ENCODE data around the gene CACNA2D3.

The CACNA2D3 gene

GRCh38 chr3:54681706-54682105 lies 559.4 kb downstream of the CACNA2D3 start:
- DNase-seq (ENCODE audit: low spot score), result no peak

GRCh38 chr3:54685213-54685612 lies 562.9 kb downstream of the CACNA2D3 start:
- no peak for DNase-seq (ENCODE audit: low spot score)

- DNase-seq (ENCODE audit: low spot score), result no peak
Measured at GRCh38 chr3:54691289-54691771, 569.0 kb downstream of the CACNA2D3 start.

GRCh38 chr3:54696313-54696712 lies 574.0 kb downstream of the CACNA2D3 start:
- DNase-seq (ENCODE audit: low spot score), result no peak

GRCh38 chr3:54698054-54698453 lies 575.7 kb downstream of the CACNA2D3 start:
- no peak for DNase-seq (ENCODE audit: low spot score)

- DNase-seq (ENCODE audit: low spot score), result no peak
Measured at GRCh38 chr3:54703923-54704322, 581.6 kb downstream of the CACNA2D3 start.

GRCh38 chr3:54705730-54706129 lies 583.4 kb downstream of the CACNA2D3 start:
- DNase-seq (ENCODE audit: low spot score), result no peak

- no peak for DNase-seq (ENCODE audit: low spot score)
Measured at GRCh38 chr3:54706738-54707137, 584.4 kb downstream of the CACNA2D3 start.

GRCh38 chr3:54709785-54710184 lies 587.4 kb downstream of the CACNA2D3 start:
- no peak for DNase-seq (ENCODE audit: low spot score)

GRCh38 chr3:54710954-54711353 lies 588.6 kb downstream of the CACNA2D3 start:
- DNase-seq (ENCODE audit: low spot score), result no peak

GRCh38 chr3:54712539-54712938 lies 590.2 kb downstream of the CACNA2D3 start:
- no peak for DNase-seq (ENCODE audit: low spot score)

- no peak for DNase-seq (ENCODE audit: low spot score)
Measured at GRCh38 chr3:54713031-54713430, 590.7 kb downstream of the CACNA2D3 start.

GRCh38 chr3:54713455-54713854 lies 591.1 kb downstream of the CACNA2D3 start:
- no peak for DNase-seq (ENCODE audit: low spot score)

- no peak for DNase-seq (ENCODE audit: low spot score)
Measured at GRCh38 chr3:54714035-54714434, 591.7 kb downstream of the CACNA2D3 start.

- no peak for DNase-seq (ENCODE audit: low spot score)
Measured at GRCh38 chr3:54717506-54717905, 595.2 kb downstream of the CACNA2D3 start.

- DNase-seq (ENCODE audit: low spot score), result no peak
Measured at GRCh38 chr3:54719914-54720313, 597.6 kb downstream of the CACNA2D3 start.

GRCh38 chr3:54720604-54721003 lies 598.3 kb downstream of the CACNA2D3 start:
- no peak for DNase-seq (ENCODE audit: low spot score)

GRCh38 chr3:54731732-54732445 lies 609.5 kb downstream of the CACNA2D3 start:
- no peak for DNase-seq (ENCODE audit: low spot score)

- DNase-seq (ENCODE audit: low spot score), result no peak
Measured at GRCh38 chr3:54733106-54734006, 611.0 kb downstream of the CACNA2D3 start.

- DNase-seq (ENCODE audit: low spot score), result no peak
Measured at GRCh38 chr3:54736459-54736858, 614.1 kb downstream of the CACNA2D3 start.

GRCh38 chr3:54743755-54744154 lies 621.4 kb downstream of the CACNA2D3 start:
- DNase-seq (ENCODE audit: low spot score), result no peak

GRCh38 chr3:54744291-54744690 lies 621.9 kb downstream of the CACNA2D3 start:
- DNase-seq (ENCODE audit: low spot score), result no peak

GRCh38 chr3:54745843-54746242 lies 623.5 kb downstream of the CACNA2D3 start:
- DNase-seq (ENCODE audit: low spot score), result no peak

Data from ecto neural progenitor cell (in vitro differentiated cells).